Head of caudate nucleus (tissue), 42 donors: ENCODE data around the gene TNXB.
A peak's percentile ranks its signal among the peaks of the same experiment; 100 is the strongest.
"Not testable (repeated sequence)": the region's sequence is repeated elsewhere in the genome, so short reads cannot be mapped to it uniquely, and the experiment has no call there.

Experiments used
- DNase-seq, 42 donors: peaks; one replicate each; pipeline versions ENCODE4 v3.0.0 to v3.0.0-alpha.2; 2020 to 2021; ENCODE audit warnings: mixed read lengths in 7 of 42
- intact Hi-C: fragments of 100-400 bp; cut with DNase I; formaldehyde crosslinking; loops from one replicate; pipeline ENCODE4 v1.15.0; 2022

Gene TNXB

DNA sequence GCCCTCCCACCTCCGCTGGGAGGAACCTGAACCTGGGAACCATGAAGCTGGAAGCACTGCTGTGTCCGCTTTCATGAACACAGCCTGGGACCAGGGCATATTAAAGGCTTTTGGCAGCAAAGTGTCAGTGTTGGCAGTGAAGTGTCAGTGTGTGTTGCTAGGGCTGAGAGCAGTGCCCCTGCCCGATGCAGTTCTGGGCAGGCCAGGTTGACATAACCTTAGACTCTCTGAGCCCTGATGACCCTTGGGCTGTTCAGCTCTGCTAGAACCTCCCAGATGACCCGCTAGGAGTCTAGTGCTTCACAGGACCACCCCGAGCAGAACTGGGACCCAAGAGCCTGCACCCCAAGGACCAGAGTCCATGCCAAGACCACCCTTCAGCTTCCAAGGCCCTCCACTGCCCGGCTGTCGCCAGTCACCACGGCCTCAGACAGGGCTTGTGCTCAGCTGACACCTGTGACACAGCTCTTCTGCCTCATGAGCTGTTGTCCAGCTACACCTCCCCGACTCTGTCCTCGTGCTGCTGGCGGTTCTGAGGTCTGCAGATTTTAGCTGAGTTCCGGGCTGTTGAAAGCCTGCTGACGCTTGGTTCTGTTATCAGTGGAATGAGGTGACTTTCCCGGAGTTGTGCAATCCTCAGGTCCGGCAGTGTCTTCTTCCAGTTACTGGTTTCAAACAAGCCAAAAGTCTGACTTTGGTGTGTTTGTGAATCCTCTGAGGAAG, 106.4 kb downstream of the TNXB start:
- intact Hi-C loops, DNase-seq: not testable (repeated sequence)

- intact Hi-C loops: not testable (repeated sequence)
Measured at GRCh38 chr6:31996385-31996784, 112.8 kb downstream of the TNXB start.

DNA sequence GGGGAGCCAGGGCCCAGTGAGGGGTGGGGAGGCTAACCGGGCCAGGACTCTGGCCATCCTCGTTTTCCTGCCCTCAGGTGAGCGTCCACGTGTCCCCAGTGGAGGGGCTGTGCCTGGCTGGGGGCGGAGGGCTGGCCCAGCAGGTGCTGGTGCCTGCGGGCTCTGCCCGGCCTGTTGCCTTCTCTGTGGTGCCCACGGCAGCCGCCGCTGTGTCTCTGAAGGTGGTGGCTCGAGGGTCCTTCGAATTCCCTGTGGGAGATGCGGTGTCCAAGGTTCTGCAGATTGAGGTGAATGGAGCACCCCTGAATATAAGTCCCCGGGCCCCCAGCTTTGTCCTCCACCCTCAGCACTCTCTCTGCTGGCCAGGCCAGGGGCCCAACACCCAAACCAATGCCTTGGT, 114.7 kb downstream of the TNXB start:
- DNase-seq: not testable (repeated sequence)

More at GRCh38 chr6:31996385-31996784, 112.8 kb downstream of the TNXB start:
- DNase-seq: peak in 1 of 42 donors; percentile 21

More for the DNA sequence above, 114.7 kb downstream of the TNXB start:
- intact Hi-C loops: not testable (repeated sequence)
